Spleen (tissue), 7 donors: ENCODE data around the gene ZNF431.

ENCODE experiments used
- CTCF ChIP-seq, 11 experiments: fragments of 200-600 bp in 7 of 11; fragments of 450-650 bp in 4 of 11; sonication (generic) in 4 of 11; IDR thresholded peaks in 8 of 11; conservative IDR thresholded peaks in 3 of 11; 1 replicate in 7 of 11; 2 replicates in 4 of 11; pipeline versions ENCODE4 v1.4.0 to v1.8.0; 2016 to 2021; ENCODE audit warnings: antibody characterized with exemption in 11 of 11, inconsistent platforms in 4 of 11, mild to moderate bottlenecking in 1 of 11
- POLR2AphosphoS5 ChIP-seq, 3 donors: sonication (generic); formaldehyde crosslinking; IDR thresholded peaks; one replicate each; pipeline ENCODE4 v1.5.1; 2017; ENCODE audit warnings: antibody characterized with exemption in 3 of 3
- donor health status: DM: no; HTN: no; CAD: no; lungs with moderate emphysema.
- donor health status: DM: no; HTN: no; CAD: no.
- donor health status: DM: no; HTN: no; CAD: no.

GRCh38 chr19:21143854-21144253 lies 2.0 kb downstream of the ZNF431 start:
- TF ChIP-seq CTCF (IDR thresholded peaks at IDR 0.05 in 8 of 11, conservative IDR thresholded peaks at IDR 0.05 in 3 of 11) (no peak), POLR2AphosphoS5 (IDR thresholded peaks at IDR 0.05) (no peak)
